Measurements from ENCODE around the gene NAALADL1.

Gene NAALADL1

DNA sequence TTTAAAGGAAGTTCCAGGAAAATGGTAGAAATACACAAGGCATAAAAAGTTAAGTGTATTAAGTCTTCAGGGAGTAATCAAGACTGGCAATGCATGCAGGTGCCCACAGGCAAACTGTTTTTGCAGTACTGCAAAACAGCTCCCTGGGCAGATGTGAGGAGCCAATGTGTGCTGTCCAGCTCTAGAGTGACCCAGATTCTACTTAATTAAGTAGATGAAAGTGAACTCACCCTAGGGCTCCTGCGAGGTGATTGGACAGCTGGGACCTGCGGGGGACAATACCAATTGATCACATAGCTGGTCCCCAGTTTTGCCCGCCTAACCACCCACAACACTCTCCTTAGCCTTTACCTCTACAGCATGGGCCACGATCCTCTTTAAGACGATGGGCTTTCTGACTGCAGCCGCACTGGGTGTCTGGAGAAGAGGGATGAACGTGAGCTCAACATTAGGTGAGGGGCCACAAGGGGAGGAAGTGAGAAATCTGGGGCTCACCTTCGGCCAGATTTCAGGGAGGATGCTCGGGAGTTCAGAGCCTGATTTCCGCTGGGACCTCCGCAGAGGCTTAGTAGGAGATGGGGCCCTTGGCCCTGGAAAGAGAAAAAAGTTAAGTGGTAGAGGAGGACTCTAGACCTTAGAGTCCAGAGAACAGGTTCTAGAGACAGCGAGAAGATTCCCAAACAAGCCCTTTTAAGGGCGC lies 24.9 kb upstream of the NAALADL1 start:
- FAIRE-seq, result no peak

DNA sequence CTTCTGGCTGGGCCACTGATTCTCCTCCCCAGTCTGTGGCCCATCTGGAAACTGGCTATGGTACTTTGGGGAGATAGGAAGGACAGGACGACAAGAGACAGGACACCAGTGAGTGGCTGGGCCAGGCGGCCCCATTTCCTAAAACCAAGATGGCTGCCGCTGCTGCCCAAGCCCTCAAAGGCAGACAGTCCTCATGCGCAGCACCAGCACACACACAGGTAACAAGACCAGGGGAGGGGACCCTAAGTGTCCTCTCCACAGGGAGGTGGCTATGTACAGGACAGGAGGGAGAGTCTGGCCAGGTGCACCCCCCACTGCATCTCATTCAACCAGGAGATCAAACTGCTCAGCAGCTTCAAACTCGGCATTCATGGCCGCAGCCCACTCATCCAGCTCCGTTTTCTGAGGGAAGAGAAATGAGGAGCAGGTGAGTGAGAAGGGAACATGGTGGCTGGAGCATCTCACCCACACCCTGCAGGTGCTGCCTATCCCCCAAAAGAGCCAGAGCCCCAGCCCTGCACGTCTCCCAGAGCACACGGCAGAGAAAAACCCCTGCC lies 20.5 kb upstream of the NAALADL1 start:
- FAIRE-seq, result no peak

DNA sequence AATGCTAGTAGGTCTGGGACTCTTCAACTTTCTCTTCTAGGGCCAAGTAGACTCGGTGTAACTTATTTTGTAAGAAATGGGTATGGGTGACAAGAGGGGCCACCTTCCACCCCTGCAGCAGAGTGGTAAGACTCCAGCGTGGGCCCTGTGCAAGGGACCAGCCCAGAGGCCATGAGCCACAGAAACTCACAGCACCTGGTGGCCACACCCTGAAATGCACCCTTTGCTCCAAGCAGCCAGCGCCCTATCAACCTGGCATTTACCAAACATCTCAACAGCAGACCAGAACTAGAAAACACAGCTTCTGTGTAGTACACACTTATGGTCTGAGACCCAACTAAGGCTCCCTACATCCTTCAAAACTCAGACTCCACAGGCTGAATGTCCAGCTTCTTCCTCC lies 19.8 kb upstream of the NAALADL1 start:
- no peak for FAIRE-seq

DNA sequence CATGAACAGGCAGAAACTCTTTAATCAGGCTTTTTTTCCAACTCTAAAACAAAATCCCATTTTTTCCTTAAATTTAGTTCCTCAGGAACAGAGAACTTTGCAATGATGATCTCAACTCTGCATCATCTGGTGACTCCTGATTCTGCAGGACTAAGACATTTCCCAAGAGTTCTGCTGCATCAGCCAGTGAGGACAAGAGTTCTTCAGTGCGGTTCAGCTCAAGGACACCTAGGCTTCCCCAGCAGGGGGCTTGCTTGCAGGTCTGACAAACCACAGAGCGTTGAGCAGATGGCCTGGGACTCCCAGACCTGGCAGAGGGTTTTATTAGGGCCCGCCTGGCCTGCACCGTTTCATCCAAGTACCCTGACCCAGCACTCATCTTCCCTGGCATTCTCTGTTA lies 19.1 kb upstream of the NAALADL1 start:
- FAIRE-seq, result no peak

- FAIRE-seq, result no peak
Measured at GRCh38 chr11:65072631-65072966, 14.2 kb upstream of the NAALADL1 start.

- FAIRE-seq, result no peak
Measured at GRCh38 chr11:65071907-65072630, 13.7 kb upstream of the NAALADL1 start.

DNA sequence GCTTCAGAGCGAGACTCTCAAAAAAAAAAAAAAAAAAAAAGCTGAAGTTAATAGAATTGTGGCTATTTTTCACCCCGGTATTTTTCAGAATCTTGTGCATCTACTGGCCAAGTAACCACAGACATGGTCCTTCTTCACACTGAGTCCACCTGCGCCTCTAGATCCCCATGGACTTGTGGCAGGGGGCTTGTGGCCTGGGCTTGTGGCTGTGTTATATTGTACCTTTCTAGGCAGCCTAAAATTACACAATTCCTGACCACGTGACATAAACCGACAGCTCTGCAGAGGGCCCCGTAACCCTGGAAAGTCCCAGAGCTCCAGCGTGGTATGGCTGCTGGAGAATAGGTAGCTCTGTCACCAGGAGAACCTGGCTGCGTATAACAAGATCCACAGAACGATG lies 10.9 kb upstream of the NAALADL1 start:
- FAIRE-seq, result no peak

DNA sequence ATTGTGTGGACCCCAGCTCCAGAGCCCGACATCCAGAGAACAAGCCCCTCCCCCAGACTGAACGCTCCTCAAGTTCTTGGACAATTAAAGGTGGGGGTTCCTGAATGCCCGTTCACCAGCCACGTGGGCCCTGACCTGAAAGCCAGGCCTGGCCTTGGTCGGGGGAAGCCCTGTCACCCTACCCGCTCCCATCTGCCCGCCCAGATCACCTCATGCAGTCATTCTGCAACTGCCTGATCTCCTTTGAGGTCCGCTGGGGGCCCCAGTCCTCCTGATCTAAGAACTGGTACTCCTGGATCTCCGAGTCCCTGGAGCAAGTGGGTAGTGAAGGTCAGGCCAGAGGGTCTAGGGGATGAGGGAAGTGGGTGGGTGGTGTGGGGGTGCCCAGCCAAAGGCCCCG lies 9.1 kb upstream of the NAALADL1 start:
- no peak for FAIRE-seq

DNA sequence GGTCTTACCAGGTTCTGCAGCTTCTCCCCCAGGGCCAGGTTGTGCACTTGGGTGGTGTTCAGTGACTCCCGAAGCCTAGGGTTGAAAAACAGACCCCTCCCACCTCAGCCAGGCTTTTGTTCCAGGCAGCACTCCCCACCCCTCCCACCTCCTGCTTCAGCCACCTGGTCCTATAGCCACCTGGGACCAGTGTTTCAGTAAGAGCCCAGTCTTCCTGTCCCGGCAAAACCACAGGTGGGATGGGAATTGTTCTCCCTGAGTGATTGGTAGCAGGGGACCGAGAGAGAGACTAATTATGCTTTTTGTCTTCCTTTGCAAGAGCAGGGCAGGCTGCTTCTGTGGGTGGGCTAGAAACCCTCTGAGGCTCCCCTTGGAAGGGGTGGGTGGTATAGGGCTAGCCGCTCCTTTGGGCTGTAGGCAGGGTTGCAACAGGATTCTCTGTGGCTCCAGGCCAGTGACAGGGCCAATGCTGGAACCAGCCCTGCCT lies 8.5 kb upstream of the NAALADL1 start:
- FAIRE-seq, result no peak

GRCh38 chr11:65066315-65066714 lies 8.0 kb upstream of the NAALADL1 start:
- no peak for FAIRE-seq

- no peak for FAIRE-seq
Measured at GRCh38 chr11:65065851-65066250, 7.5 kb upstream of the NAALADL1 start.

DNA sequence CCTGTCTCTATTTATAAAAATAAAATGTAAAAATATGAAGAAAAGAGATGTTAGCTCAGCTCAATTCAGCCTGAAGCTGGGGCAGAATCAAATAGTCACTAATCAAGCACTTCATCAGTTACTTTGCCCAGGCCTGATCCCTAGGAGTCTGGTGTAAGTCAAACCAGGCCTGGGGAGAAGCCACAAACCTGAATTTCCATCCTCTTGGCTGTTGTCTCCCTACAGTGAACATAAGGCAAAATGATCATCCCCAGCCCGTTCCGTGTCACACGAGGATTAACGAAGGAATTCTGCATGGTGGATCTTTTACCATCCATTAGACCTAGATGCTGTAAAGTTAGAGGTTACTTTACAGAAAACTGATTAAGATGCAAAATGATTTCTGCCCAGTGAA lies 6.5 kb upstream of the NAALADL1 start:
- FAIRE-seq, result no peak

DNA sequence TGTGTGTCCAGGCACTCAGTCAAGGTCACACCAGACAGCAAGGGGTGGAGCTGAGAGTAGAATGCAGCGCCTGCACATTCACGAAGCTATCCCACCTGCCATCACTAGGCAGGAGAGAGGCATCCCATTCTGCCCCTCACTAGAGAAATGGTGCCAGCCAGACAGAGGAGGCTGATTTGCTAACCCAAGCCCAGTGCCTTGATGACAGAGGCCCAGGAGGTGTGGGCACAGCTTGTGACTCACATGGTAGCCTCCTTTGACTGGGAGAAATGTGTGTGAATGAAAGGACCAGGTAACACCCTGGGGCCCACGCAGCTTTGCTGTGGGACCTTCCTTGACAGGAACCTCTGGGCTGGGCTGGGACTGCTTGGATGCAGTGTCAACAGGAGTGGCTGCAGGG lies 5.2 kb upstream of the NAALADL1 start:
- FAIRE-seq, result no peak

DNA sequence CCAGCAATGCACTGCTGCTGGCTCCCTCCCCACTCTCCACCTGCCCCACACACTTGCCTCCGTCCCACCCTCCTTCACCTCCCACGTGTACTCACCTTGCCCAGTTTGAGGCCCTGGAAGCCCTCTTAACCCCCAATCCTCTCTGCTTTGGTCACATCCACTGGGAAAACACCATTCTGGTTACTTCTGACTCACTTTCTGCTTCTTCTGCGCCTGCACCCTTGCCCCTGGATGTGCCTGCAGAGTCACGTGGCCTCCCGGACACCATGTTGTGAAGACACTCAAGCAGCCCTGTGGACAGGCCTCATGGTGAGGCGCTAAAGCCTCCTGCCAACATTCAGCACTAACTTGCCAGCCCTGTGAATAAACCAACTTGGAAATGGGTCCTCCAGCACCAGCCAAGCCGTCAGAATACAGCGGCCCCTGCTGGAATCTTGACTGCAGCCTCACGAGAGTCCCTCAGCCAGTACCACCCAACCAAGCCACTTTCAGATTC lies 2.6 kb upstream of the NAALADL1 start:
- no peak for FAIRE-seq

GRCh38 chr11:65059959-65060824 lies 1.8 kb upstream of the NAALADL1 start:
- no peak for FAIRE-seq

GRCh38 chr11:65059523-65059922 lies 1.2 kb upstream of the NAALADL1 start:
- FAIRE-seq, result no peak

GRCh38 chr11:65058012-65058411 lies 341 bp downstream of the NAALADL1 start:
- no peak for FAIRE-seq

DNA sequence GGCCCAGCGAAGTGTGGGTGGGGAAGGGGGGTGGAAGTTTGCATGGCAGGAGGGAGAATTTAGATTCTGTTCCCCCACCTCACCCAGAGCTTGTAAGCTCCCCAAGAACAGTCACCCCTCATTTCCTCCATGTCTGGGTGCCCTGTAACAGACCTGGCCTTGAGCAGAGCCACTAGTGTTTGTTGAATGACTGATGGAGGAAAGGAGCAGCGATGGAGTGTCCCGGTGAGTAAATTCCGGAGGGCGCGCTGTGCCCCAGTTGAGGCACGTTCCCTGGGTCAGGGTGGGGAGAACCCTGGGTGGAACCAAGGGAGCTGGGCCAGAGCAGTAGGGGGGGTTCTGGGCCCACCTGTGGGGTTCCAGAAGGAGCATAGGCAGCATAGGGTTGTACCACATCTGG lies 827 bp downstream of the NAALADL1 start:
- no peak for FAIRE-seq

DNA sequence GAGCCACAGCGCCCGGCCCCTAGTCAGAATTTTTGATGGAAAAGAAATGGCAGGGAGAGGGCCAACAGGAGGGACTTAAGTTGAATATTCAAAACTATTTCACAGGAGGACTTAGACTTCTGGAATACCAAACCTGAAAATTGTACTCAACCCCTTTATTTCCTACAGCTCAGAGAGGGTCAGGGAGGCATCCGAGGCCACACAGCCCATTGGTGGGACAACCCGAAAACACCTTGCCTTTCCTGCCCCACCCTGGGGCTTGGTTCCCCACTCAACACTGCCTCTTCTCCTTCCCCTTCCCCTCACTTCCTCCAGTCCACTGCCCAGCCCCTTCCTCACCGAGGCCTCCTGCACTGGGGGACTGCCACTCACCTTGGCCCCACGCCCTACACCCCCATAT lies 1.4 kb downstream of the NAALADL1 start:
- FAIRE-seq, result no peak

- no peak for FAIRE-seq
Measured at GRCh38 chr11:65055538-65055937, 2.8 kb downstream of the NAALADL1 start.

GRCh38 chr11:65053827-65054508 lies 4.4 kb downstream of the NAALADL1 start:
- no peak for FAIRE-seq

- no peak for FAIRE-seq
Measured at GRCh38 chr11:65051398-65051858, 6.9 kb downstream of the NAALADL1 start.
